HG02973 (cell line): ENCODE data around the gene USP3.

Experiments
- ATAC-seq: cut with Tn5 transposase; IDR thresholded peaks from one replicate; pipeline ENCODE4 v1.9.1; 2021; ENCODE audit warnings: moderate library complexity; ENCODE audit not compliant: unreplicated experiment

USP3 gene

GRCh38 chr15:63582718-63583426 is 78.5 kb downstream of the USP3 start:
- no peak for ATAC-seq

DNA sequence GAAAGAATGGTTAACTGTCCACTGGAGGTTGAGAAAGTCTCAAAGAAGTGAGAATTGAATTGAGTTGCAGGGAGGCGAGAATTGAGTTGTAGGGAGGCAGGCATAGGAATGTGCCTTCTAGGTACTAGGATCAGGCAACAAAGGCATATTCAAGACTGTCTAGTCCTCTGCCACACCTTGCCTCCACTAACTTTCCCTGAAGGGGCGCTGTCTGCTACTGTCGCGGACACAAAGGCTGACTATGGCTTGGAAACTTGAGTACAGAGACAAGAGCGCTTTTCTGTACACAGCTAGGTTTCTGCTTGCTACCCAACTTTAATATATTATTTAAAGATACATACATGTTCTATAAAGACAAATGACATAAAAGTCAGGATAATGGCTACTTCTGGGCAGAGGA is 82.4 kb downstream of the USP3 start:
- ATAC-seq: no peak

GRCh38 chr15:63587527-63587926 is 83.1 kb downstream of the USP3 start:
- ATAC-seq: no peak

DNA sequence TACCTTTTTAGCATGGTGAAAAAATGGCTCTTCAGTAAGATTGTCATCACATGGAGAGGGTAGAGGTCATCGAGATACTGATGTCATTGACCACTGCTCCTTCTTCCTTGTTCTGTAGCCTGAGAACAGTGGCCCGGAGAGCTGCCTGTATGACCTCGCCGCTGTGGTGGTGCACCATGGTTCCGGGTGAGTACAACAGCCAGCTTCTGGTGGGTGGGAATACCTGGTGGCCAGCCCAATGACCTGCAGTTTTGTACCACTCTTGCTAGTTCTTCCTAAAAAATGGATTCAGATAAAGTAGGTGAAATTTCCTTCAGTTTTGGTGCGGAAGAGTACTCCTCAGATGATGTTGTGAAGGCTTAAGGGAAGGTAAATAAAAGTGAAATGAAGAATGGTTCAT is 84.4 kb downstream of the USP3 start:
- ATAC-seq: no peak

DNA sequence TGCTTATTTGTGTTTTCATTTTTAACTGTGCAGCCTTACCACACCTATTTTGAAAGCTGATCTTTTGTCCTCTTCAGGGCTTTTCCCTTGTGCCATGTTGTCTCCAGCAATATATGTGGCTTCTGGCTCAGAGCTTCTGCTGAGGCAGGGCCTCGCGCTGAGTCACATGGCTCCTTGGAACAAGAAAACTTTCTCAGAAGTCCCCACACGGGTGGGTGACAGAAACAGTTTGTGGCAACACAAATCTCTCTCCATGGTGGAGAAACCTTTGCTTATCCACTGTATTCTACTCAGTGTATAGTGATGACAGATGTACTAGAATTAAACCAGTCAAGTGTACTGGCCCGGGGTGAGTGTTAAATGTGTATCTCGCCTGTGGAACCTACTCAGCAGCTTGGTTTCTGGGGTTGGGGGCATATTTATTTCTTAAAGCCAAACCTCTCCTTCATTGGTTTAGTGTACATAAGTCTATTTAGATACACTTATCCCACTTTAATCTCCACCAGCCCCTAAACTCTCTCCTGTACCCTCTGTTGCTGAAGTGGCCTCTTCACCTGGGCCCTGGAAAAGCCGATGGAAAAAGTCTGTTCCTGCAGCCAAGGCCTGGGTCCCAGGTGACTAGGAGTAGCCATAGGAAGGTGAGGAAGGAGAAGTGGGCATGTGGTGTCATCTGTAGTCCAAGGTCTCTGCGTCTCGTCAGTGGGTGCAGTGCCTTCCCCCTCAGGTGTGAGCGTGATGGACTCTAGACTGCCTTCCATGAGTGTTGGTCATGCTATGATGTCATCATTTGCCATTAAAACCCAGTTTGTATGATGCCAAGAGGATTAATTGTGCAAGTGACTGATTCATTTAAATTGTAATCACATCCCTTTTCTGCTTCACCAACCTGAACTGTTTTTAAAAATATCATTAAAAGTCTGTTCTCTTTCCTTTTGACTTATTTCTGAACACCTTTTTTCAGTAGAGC is 89.6 kb downstream of the USP3 start:
- ATAC-seq: no peak

DNA sequence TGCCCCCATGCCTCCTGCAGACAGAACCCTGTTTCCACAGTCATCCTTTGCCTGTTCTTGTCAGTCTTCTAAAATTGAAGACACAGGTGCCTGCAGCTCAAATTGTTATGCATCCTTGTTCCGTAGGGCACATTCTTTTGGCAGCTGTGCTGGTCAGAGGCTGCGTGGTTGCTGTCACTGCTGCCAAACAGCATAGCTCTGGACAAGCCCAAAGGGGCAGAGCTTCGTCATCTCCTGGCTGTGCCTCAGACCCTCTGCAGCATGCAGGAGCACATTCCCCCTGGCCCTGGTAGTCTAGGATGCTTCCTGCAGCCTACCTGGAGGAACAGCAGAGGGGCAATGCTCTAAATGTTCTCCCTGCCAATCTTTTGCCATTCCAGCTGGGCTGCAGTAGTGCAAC is 90.7 kb downstream of the USP3 start:
- no peak for ATAC-seq

- no peak for ATAC-seq
Observed at GRCh38 chr15:63595688-63596087, 91.3 kb downstream of the USP3 start.

GRCh38 chr15:63596676-63597037 is 92.3 kb downstream of the USP3 start:
- ATAC-seq: no peak

DNA sequence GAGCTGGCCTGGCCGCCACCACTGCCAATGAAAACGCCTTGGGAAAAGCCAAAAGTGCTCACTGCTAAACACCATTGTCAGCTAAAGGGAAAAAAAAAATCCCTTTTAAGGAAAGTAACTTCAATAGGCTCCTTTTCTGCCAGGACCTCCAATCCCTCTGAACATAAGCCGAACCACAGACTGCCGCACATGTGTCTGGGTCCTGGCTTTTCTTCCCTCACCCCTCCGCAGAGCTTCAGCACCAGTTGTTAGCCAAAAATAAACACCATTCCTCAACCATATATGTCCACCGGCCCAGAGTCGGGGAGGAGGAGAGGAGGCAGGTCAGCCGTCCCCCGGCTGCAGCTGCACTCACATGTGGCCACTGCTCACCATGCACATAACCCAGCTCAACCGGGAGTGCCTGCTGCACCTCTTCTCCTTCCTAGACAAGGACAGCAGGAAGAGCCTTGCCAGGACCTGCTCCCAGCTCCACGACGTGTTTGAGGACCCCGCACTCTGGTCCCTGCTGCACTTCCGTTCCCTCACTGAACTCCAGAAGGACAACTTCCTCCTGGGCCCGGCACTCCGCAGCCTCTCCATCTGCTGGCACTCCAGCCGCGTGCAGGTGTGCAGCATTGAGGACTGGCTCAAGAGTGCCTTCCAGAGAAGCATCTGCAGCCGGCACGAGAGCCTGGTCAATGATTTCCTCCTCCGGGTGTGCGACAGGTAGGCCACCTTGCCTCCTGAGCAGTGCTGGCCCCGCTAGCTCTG is 92.8 kb downstream of the USP3 start, which contains the start of gene FBXL22:
TSS of gene FBXL22 (plus strand) at position 350 of the 753 bp plus-strand sequence. CDS start at position 356, 6 bp downstream.
- no peak for ATAC-seq

DNA sequence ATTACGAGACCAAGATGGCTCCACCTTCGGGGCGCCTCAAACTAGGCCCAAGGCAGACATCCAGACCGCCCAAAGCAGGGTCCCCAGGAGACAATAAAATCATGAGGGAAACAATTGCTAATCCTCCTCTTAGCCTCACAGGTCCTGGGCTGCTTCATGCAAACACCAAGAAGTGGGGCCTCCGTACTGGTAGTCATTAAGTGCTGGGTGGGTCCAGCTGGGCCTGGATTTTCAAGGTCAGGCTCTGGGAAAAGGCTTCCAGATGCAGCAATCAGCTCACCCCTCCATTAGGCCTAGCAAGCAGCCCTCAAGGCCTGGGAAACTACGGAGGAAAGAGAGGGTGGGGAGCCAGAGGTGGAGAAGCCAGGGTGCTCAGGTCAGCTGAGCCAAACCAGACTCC is 93.4 kb downstream of the USP3 start:
- ATAC-seq: no peak

DNA sequence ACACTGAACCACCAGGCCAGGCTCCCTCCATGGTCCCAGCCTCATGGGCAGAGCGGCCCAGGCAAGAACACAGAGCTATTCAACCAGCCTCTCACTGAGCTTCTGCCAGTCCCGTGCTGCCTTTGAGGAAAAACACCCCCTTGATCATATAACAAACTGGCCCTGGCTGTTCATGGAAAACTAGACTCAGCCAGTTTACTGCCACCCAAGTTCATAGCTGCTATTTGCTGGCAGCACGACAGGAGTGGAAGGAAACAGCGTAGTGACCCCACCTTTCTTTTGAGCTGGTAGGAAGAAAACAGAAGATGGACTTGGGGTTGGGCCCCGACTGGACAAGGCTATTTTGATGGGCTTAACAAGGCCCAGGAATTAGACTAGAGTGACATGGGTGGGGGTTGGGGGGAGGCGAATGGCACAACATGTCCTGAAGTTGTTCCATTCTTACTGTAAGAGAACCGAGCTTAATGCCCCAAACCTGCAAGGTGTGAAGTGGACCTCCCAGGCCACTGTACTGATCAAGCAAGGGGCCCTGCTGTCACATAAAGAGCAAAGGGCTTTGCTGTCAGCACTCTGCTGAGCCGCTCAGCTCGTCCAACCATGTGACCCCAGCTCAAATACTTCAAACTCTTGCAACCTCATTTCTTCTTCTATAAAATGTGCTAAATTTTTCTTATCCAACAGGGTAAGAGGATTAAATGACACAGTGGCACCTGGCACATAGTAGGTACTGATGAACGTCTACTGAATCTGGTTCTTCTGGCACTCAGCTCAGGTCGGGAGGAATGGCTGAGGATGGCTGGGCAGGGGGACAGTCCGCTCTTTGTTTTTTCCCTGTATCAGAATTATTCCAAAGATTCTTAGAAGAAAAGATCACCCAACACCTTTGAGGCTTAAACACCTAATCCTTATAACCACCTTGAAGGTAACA is 94.3 kb downstream of the USP3 start:
- ATAC-seq: no peak

DNA sequence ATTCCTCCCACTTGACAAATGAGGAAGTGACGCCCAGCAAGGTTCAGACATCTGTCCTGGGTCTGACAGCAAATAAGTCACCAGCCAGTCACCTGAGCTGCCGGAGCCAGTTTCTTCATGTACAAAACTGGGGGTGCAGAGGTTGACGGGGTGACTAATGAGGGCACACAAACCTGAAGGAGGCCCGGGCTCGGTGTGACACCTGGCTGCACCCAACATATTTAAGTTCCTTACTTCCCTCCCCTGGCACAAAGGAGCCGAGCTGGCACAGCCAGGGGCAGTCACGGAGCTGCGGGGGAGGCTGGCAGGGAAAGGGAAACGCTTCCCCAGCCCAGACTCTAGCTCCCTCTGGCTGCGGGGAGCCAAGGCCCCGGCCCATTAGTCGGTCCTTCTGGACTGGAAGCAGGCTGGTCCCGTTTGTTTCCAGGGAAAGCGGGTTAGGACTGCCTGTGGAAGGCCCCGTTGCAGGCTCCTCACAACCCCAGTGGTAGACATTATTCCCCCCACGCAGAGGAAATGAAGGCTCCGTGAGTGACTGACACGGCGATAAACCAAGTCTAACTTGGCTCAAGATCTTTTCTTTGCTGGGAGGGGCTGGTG is 95.1 kb downstream of the USP3 start:
- no peak for ATAC-seq

- no peak for ATAC-seq
Observed at GRCh38 chr15:63600001-63600615, 95.7 kb downstream of the USP3 start.

GRCh38 chr15:63600616-63601025 is 96.2 kb downstream of the USP3 start:
- peak; percentile 57 for ATAC-seq

DNA sequence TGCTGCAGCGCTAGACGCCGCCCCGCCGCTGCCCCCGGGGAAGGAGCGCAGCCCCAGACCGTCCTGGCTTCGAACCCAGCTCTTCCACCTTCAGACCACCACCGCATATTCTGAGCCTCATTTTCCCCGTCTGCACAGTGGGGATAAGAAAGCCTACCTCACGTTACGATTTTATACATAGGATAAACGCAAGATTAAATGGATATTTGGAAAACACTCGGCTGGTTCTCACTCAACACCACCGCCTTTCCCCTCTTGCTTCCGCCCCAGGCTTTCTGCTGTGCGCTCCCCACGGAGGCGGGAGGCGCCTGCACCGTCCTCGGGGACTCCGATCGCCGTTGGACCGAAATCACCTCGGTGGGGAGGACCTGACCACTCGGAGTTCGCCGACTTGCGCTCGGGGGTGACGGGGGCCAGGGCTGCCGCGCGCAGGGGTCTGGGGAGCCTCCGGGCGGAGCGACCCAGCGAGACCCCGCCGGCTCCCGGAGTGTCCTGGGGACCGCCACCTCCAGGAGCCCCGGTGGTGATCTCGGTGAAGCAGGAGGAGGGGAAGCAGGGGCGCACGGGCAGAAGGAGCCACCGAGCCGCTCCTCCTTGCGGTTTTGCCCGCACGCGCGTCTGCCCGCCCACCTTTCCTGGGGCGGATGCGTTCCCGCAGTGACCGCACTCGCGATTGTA is 96.8 kb downstream of the USP3 start:
- peak; percentile 7 for ATAC-seq

- no peak for ATAC-seq
Observed at GRCh38 chr15:63601704-63602185, 97.4 kb downstream of the USP3 start.

GRCh38 chr15:63602595-63602994 is 98.2 kb downstream of the USP3 start:
- no peak for ATAC-seq

GRCh38 chr15:63603516-63603915 is 99.1 kb downstream of the USP3 start:
- no peak for ATAC-seq

- no peak for ATAC-seq
Observed at GRCh38 chr15:63604281-63604680, 99.9 kb downstream of the USP3 start.
